ENCODE data around the gene TCL1B. TPM values are rescaled to one million over a fixed set of nuclear protein-coding genes. Genes with fewer than 3 reads are reported as not detected.

The TCL1B gene
- total and polyA plus RNA-seq, 2 donors (not counting 1 experiment from before 2014, with no cell fraction given), result 5.7 to 9.6 TPM

DNA sequence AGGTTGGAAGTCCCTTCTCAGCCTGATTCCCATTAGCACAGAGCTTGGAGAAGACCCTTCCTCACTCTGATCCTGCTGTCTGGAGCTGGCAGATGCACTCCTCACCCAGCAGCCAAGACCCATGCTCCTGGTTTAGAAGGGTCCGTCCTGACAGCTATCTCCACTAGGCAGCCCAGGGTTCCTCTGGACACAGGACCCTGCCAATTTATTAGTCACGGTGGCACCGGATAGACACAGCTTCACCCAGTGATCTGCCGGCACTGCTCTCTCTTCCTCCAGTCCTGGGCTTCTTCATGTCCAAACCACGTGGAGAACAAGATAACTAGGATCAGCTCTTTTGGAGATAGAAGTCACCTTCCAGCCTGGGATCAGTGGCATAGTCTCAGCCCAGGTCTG is 26.2 kb upstream of the TCL1B start:
- H4K20me1 ChIP-seq (ENCODE audit: control insufficient read depth, insufficient read depth, low read length, poor library complexity, severe bottlenecking), result no peaks in the 10 kb centered on the region
- peaks cover 33% of the 10 kb centered on the region for H3K27me3 Mint-ChIP-seq
- ATAC-seq (ENCODE audit: low read depth), result no peak
- H3K4me3 ChIP-seq (ENCODE audit: control extremely low read depth in 1 of 5, extremely low read depth in 1 of 5, insufficient read depth in 1 of 5, low read depth in 2 of 5, low read length in 4 of 5), result no peak overlapping the region
- peaks cover 0 to 5% (median 0%) of the 10 kb centered on the region in 3 donors for H3K9me3 ChIP-seq (ENCODE audit: control extremely low read depth in 1 of 3, control insufficient read depth in 2 of 3, insufficient read depth in 1 of 3, low read length in 2 of 3)
- no peak overlapping the region for H3K9ac ChIP-seq (ENCODE audit: low read length)
- no peaks in the 10 kb centered on the region for H3K79me2 ChIP-seq (ENCODE audit: control insufficient read depth, insufficient read depth, low read length)
- H3K27ac ChIP-seq (ENCODE audit: low read length in 2 of 2), result no peak overlapping the region
- H3K9me3 Mint-ChIP-seq (ENCODE audit: insufficient read depth), result no peaks in the 10 kb centered on the region
- WGBS (ENCODE audit: insufficient coverage), result 80% methylated on average over 5 of the region's 5 CpGs
- no peaks in the 10 kb centered on the region for H3K27me3 ChIP-seq (replicated peaks in 1 of 4; ENCODE audit: control extremely low read depth in 1 of 4, control insufficient read depth in 3 of 4, insufficient read depth in 4 of 4, low read length in 3 of 4)
- H3K4me1 ChIP-seq (ENCODE audit: control insufficient read depth in 2 of 2, insufficient read depth in 2 of 2, low read length in 2 of 2), result peaks cover 57 to 58% of the 10 kb centered on the region in 2 donors
- no peak overlapping the region for H3K4me2 ChIP-seq (replicated peaks; ENCODE audit: low read depth, low read length, poor library complexity, severe bottlenecking)
- CTCF ChIA-PET, result interaction anchor here (0.7 to 1.2 kb wide), 2 partner anchors 49 to 114 kb away, joined by 3 read pairs; no protein-coding TSS in a partner anchor
- H3K4me3 Mint-ChIP-seq, result no peak overlapping the region
- H2AFZ ChIP-seq (ENCODE audit: insufficient read depth, low read depth, low read length, poor library complexity, severe bottlenecking), result no peak overlapping the region
- TF ChIP-seq EZH2 (IDR thresholded peaks at IDR 0.05; ENCODE audit: borderline replicate concordance, insufficient read depth, low read depth, low read length, poor library complexity, severe bottlenecking), result no peak
- TF ChIP-seq, protein P1, sequence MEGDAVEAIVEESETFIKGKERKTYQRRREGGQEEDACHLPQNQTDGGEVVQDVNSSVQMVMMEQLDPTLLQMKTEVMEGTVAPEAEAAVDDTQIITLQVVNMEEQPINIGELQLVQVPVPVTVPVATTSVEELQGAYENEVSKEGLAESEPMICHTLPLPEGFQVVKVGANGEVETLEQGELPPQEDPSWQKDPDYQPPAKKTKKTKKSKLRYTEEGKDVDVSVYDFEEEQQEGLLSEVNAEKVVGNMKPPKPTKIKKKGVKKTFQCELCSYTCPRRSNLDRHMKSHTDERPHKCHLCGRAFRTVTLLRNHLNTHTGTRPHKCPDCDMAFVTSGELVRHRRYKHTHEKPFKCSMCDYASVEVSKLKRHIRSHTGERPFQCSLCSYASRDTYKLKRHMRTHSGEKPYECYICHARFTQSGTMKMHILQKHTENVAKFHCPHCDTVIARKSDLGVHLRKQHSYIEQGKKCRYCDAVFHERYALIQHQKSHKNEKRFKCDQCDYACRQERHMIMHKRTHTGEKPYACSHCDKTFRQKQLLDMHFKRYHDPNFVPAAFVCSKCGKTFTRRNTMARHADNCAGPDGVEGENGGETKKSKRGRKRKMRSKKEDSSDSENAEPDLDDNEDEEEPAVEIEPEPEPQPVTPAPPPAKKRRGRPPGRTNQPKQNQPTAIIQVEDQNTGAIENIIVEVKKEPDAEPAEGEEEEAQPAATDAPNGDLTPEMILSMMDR (IDR thresholded peaks at IDR 0.05), result no peak
- intact Hi-C loops (cut with micrococcal nuclease), result loop anchor here (5.0 kb wide), 1 partner anchor 48 kb away; no protein-coding TSS in a partner anchor
- no peaks in the 10 kb centered on the region for H3K36me3 ChIP-seq (replicated peaks in 1 of 2; ENCODE audit: control extremely low read depth in 1 of 2, control insufficient read depth in 1 of 2, extremely low read depth in 1 of 2, insufficient read depth in 2 of 2, low read length in 1 of 2)
- peaks cover 80% of the 10 kb centered on the region for H3K4me1 Mint-ChIP-seq
- POLR2A ChIA-PET, result no interaction called here
- peak overlapping the region; percentile 8 for H3K27ac Mint-ChIP-seq
- no peak for DNase-seq

GRCh38 chr14:95660651-95661515 is 25.3 kb upstream of the TCL1B start:
- intact Hi-C loops (cut with micrococcal nuclease), result loop anchor here (5.0 kb wide), 1 partner anchor 49 kb away; no protein-coding TSS in a partner anchor
- no peak overlapping the region for H3K9ac ChIP-seq (ENCODE audit: low read length)
- no peaks in the 10 kb centered on the region for H4K20me1 ChIP-seq (ENCODE audit: control insufficient read depth, insufficient read depth, low read length, poor library complexity, severe bottlenecking)
- ChIA-PET CTCF (interaction anchor here (1.2 kb wide), 1 partner anchor 113 kb away, joined by 3 read pairs; no protein-coding TSS in a partner anchor), POLR2A (no interaction called here)
- DNase-seq (no peak), ATAC-seq (ENCODE audit: low read depth) (no peak)
- Mint-ChIP-seq H3K4me1 (peaks cover 81% of the 10 kb centered on the region), H3K4me3 (no peak overlapping the region), H3K9me3 (ENCODE audit: insufficient read depth) (no peaks in the 10 kb centered on the region), H3K27ac (peak overlapping the region; percentile 54), H3K27me3 (peaks cover 32% of the 10 kb centered on the region)
- H3K4me2 ChIP-seq (replicated peaks; ENCODE audit: low read depth, low read length, poor library complexity, severe bottlenecking), result no peak overlapping the region
- peaks cover 0 to 5% (median 0%) of the 10 kb centered on the region in 3 donors for H3K9me3 ChIP-seq (ENCODE audit: control extremely low read depth in 1 of 3, control insufficient read depth in 2 of 3, insufficient read depth in 1 of 3, low read length in 2 of 3)
- WGBS (ENCODE audit: insufficient coverage), result 88% methylated on average over 10 of the region's 13 CpGs
- H3K27me3 ChIP-seq (replicated peaks in 1 of 4; ENCODE audit: control extremely low read depth in 1 of 4, control insufficient read depth in 3 of 4, insufficient read depth in 4 of 4, low read length in 3 of 4), result no peaks in the 10 kb centered on the region
- H3K4me1 ChIP-seq (ENCODE audit: control insufficient read depth in 2 of 2, insufficient read depth in 2 of 2, low read length in 2 of 2), result peaks cover 65 to 66% of the 10 kb centered on the region in 2 donors
- H3K27ac ChIP-seq (ENCODE audit: low read length in 2 of 2), result no peak overlapping the region
- no peak overlapping the region for H2AFZ ChIP-seq (ENCODE audit: insufficient read depth, low read depth, low read length, poor library complexity, severe bottlenecking)
- no peaks in the 10 kb centered on the region for H3K36me3 ChIP-seq (replicated peaks in 1 of 2; ENCODE audit: control extremely low read depth in 1 of 2, control insufficient read depth in 1 of 2, extremely low read depth in 1 of 2, insufficient read depth in 2 of 2, low read length in 1 of 2)
- TF ChIP-seq, protein P1 (IDR thresholded peaks at IDR 0.05), result no peak
- TF ChIP-seq EZH2 (IDR thresholded peaks at IDR 0.05; ENCODE audit: borderline replicate concordance, insufficient read depth, low read depth, low read length, poor library complexity, severe bottlenecking), result no peak
- no peak overlapping the region for H3K4me3 ChIP-seq (ENCODE audit: control extremely low read depth in 1 of 5, extremely low read depth in 1 of 5, insufficient read depth in 1 of 5, low read depth in 2 of 5, low read length in 4 of 5)
- H3K79me2 ChIP-seq (ENCODE audit: control insufficient read depth, insufficient read depth, low read length), result no peaks in the 10 kb centered on the region

Data from B cell (primary cell).